HG02943 (cell line): ENCODE data around the gene MYO1B.

ENCODE experiments used
- ATAC-seq: cut with Tn5 transposase; IDR thresholded peaks from one replicate; pipeline ENCODE4 v1.9.1; 2021; ENCODE audit warnings: mild to moderate bottlenecking, low read depth, moderate library complexity; ENCODE audit not compliant: unreplicated experiment

MYO1B gene

DNA sequence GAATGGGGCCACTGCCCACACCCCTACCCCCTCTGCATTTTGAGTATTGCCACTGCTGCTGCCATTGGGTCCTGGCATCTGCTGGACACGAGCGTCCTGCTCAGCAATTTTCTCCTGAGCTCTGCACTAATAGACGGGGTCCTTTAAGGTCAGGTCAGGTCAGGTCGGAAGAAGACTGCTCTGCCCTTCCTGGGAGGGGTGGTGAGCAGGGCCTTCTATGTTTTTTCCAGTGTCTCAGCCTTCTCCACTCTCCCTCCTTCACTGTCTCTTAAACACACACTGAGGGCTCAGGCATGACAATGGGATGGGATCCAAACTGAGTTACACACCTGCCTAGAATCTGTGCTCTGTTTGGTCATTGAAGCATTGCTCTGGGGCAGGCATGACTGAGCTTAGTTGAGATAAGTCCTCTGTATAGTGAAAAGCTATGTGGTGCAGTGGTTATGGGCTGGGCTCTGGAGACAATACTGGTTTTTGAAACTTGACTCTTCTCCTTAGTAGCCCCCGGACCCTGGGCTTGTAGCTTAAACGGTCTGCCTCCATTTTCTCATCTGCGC, 10.6 kb downstream of the MYO1B start:
- ATAC-seq, result no peak

DNA sequence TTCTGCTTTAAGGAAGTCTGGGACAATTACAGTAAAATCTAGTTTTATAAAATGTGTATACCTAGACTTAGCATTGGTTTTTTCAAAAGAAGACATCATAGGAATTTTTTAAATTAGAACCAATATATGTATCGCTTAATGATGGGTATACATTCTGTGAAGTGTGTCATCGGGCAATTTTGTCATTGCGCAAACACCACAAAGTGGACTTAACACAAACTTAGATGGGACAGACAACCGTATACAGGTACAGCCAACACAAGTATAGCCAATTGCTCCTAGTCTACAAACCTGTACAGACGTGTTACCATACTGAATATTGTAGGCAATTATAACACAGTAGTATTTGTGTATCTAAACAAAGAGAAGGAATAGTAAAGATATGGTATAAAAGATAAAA, 12.7 kb downstream of the MYO1B start:
- ATAC-seq, result no peak

DNA sequence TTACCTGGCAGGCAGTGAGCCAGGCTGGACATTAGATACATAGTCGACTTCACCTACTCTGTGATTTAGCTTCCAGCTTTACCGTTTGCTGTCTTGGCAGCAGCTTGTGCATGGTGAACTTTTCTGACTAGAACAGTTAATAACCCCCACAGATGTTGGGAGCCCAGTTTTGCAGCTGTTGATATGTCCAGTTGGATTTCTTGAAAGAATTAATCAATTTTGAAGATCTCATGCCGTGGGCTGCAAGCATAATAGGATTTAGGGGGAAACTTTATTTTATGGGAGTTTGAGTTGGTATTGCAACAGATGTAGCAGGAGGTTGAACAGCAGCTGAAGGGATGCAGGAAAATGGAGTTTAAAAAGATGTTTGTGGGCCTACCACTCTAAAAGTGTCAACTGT, 13.8 kb downstream of the MYO1B start:
- ATAC-seq, result no peak

DNA sequence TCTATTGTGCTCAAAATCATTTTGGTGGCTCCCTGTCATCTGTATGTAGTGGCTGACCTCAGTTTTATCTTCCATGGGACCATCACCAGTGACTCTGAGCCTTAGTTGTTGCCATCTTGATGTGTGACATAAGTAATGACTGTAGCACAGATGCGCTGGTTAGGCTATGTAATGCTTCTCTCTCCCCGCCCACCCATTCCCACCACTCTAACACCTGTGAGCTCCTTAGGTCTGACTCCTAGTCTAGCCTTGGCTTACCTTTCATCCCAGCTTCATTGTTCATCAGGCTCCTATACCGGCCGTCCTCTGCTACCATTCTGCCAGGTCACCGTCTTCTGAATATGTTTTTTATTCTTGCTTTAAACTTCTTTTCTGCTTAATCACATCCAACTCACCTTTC, 17.2 kb downstream of the MYO1B start:
- ATAC-seq, result no peak

DNA sequence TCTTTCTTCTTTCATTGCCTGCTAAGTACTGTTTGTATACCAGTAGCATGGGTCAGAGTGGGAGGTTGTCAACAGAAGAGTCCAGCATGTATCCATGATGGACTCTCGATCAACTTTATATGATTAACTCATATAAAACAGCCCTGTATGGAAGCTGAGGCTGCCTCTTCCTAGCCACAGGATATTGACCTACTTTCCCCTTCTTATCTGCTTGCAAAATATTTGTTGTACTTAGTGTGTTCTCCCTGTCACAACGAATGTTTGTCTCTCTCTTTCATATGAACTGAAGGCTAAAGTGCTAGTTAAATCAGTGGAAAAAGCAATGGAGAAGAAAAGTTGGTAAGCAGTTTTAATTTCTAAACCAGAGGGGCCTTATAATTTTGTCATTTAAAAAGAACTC, 17.8 kb downstream of the MYO1B start:
- no peak for ATAC-seq

DNA sequence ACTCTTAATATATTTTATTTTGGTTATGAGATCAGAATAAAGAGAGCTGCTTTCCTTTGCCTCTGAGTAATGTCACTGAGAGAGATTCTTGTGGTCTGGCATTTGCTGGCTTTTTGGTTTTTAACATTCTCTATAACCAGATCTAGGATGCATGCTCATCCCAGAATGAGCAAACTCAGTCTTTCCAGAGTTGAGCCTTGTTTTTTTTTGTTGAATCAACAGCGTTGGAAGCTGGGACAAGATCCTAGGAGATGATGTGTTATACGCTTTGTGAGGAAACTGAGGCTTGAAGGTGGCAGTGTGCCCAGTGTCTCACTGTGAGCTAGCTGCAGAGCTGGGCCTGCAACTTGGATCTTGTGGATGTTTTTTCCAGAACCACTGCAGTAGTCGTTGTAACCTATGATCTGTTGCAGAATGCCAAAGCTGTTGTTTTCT, 19.5 kb downstream of the MYO1B start:
- no peak for ATAC-seq

DNA sequence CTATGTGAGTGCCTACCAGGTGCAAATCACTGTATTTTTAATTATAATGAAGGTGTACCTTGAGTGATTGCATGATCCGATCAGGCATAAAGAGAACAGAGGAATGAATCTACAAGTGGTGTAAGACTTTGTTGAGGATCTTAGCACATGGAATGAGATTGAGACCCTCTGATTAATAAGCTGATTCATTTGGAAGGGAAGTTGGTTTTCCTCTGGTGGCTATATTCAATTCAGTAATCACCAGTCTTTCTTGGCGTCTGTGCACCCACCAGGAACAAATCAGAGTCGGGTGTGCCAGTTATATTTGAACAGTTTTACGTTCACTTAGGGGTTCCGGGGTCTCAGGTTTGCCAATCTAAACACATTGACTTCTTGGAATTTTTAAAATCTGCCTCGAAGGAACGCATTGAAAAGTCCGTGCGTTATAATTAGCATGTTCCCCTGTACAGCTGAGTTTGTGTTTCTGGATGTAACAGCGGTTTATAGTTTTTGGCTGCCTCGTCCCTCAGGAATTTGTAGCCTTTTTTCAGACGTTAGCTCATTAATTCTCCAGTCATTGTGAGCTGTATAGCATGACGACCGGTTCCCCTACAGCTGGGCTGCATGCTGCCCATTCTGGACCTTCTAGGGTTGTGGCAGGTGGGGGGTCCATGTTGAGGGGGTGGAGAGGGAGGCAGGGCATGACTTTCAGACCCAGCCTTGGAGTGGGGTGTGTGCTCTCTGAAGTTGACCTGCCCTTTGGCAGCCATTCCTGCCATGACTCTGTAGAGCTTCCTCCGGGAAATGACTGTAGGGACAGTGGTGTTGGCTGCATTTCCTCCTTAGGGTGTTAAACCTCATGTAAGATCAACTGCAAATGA, 20.3 kb downstream of the MYO1B start:
- ATAC-seq, result no peak

DNA sequence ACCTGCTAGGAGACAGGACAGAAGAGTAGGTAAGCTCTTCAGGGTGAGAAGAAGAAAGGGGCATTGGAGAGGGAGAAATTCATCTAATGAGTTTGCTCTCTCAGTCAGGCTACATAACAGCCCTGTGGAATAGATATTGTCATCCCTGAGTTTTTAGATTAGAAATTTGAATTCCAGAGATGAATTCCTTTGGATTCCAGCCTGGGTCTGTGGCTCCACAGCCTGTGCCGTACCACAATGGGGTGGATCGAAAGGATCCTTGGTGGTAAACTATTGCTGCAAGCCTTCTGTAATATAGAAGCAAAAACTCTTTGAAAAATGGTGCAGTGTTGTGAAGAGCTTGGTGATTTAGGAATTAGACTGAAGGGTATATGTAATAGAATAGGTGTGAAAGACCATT, 21.0 kb downstream of the MYO1B start:
- ATAC-seq, result no peak

DNA sequence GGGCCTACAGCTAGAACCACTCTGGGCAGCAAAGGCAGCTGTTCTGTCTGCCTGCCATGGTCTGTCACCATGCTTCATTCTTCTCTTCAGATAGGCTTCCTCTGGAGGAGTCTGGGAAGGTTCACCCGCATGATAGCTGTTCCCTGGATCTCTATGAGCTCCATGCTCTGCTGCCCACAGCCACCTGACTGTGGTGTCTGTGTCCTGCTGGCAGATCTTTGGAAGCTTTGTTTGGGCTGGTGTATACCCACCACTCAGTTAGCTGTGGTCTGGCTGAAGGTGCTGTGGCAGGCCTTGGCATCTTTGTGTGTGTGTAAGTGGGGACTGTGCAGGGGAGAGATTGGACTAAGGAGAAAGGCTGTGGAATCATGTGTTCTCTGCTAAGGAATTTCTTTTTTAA, 23.4 kb downstream of the MYO1B start:
- ATAC-seq, result no peak

DNA sequence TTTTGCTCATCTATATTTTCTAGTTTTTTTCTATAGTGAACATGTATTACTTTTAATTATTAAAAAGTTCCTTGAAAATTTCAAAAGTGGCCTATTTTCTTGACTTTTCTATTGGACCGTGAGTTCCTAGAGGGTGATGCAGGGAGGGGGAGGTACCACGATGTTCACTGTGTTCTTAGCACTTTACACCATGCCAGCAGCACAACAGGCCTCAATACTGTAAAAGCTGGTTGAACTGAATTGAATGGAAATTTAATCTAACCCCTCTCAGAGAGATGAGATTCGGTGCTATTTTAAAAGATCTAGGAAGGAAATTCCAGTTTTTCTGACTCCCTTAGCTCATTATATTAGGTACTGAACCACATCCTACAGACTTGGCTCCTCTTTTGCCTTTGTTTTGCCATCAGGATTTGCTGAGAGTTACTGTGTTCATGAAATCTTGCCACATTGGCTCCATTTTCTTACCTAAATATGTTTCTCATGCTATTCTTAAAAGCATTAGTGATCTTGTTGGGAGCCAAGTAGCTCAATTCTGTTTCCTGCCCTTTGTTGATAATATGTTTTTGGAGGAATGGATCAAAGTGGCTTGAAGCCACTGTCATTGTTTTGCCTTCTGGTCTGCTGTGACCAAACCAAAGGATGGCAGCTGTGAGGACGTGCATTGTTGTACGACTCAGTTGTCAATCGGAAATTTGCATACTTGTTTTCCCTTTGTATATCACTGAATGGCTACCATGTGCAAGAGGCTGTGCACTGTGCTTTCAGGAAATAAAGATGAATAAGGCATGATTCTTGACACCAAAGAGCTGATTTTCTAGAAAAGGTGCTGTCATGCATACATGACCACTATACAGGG, 25.3 kb downstream of the MYO1B start:
- ATAC-seq, result no peak

DNA sequence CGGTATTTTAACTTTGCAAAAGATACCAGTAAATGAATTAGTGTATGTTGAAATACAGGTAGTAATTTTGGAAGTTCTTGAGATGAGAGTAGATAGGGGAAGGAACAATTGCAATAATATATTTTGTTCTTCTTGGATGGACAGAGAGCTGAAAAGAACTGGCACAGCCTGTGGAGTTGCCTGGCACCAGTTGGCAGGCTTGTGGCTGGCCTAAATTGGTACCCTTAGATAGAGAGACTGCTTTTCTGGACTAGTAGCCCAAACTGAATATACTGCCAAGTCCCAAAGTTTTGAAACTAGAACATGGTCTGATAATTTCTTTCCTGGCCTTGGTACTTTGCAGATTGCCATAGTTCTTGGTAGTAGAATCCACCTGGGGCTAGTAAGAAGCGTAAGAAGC, 26.9 kb downstream of the MYO1B start:
- ATAC-seq, result no peak

DNA sequence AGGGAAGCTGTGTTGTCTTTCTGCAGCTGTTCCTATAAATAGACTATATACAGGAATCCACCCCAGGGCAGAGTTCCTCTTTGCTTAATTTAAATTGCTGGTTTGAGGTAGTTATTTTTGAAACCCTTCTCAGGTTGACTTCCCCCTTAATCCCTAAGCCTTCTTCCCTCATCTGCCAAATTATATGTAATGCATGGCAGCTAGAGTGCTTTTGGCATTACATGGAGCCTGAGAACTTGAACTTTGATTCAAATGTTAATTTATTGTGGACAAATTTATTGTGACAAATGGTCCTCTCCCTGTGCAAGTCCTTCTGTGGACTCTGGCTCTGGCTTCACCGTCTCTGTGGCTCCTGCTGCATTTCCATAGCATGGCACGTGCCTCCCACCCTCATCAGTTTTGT, 29.2 kb downstream of the MYO1B start:
- ATAC-seq, result no peak

DNA sequence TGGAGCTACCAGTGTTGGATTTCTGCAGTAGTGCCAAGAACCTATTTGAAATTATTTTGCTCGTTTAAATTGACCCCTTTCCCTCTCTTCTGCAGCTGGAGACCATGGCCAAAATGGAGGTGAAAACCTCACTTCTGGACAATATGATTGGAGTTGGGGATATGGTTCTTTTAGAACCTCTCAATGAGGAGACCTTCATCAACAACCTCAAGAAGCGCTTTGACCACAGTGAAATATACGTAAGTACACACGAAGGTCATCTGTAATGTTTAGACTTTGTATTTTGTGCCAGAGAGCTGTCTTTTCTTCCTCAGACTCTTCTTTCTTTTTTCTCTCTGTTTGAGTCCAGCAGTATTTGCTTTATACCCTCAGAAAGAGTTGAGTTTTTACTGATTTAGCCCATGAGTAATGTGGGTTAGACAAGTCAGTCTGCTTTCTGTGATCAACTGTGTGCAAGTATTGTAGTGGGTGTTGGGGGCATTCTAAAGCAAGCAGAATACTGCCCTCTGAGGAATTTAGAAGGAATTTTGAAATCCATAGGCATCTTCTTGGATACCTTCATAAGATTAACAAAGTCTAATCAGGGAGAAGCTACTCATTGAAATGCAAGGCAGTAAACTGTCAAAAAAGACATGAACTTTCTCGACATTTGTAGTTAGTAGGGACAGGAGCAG, 31.7 kb downstream of the MYO1B start:
- ATAC-seq, result no peak

DNA sequence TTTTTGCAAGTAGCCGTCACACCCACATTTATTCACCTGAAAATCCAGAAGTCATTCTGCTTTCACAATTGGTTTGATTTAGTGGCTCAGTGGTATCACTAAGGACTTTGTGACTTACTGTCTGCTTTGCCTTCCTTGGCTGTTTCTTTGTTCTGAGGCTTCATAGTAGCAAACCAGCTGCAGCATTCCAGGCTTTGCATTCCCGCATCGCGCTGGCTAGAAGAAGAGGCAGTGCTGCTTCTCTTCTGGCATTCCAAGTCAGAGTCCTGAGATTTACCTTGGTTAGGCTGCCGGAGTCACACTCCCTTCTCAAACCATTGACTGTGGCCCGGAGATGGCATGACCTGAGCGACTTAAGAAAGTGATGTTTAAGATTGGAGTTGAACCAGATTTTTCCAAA, 35.1 kb downstream of the MYO1B start:
- no peak for ATAC-seq

DNA sequence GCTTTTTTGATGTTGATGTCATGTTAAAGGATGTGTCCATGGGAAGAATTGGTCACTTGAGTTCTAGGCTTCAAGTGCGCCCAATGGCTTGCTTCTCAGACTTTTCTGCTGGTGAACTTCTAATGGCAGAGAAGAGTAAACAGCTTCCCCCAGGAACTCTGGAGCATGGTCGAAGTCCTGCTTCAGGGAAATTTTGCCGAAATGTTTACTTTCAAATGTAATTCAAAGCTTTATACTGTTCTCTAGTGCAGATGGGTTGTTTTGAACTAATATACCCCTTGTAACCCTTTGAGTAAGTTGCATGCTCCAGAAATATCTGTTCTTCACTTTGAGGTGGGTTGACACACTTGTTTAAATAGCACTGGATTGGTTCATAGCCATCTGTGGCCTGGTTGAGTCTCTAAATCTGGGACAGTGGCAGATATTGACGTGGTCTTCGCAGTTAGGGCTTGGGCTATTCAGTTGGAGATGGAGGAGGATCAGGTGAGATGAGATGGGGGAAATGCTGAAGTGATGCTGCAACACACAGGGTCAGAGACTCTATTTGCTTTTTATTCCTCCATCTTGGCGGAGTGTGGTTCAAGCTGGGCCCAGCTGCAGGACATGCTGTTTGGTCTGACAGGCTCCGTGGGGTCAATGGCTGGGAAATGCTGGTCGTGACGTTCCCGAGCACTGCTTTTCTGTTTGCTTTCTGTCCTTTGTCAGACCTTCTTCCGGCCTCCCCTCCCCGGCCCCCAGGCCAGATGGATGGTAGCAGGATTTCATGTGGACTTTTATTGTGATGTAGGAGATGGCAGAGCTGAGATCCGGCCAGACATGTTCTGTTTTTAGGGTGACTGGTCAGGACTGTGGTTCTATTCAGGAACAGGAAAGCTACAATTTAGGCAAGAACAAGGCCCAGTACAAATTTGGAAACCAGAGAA, 35.9 kb downstream of the MYO1B start:
- ATAC-seq, result no peak

DNA sequence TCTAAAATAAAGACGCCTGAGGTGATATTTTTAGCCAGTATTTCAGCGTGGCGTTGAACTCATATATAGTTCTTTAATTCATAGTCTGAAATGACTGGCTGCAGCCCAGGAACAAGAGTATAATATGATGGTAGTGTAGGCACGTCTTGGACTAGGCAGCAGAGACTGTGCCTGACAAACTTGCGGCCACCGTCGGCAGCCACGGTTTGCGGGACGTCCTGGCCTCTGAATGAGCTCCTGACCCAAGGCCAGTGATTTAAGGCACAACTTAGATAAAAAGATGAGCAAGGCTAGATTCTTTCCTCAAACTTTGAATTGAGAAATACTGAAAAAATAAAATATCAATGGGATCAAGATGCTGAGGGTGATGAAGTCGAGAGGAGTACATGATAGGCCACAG, 40.0 kb downstream of the MYO1B start:
- ATAC-seq, result no peak

DNA sequence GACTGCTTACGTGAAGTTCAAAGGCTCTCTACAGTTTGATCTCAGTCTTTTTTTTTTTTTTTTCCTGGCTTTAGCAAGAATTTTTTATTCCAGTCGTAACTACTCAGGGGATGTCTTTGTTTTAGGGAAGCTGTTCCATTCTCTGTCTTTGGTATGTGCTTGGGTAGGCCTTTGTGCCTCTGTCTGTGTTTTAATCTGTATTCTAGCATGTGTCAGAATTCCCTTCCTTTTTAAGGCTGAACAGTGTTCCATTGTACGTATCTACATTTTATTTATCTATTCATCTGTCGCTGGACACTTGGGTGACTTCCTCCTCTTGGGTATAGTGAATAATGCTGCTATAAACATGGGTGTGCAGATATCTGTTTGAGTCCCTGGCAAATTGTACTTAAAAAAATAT, 42.6 kb downstream of the MYO1B start:
- ATAC-seq, result no peak

DNA sequence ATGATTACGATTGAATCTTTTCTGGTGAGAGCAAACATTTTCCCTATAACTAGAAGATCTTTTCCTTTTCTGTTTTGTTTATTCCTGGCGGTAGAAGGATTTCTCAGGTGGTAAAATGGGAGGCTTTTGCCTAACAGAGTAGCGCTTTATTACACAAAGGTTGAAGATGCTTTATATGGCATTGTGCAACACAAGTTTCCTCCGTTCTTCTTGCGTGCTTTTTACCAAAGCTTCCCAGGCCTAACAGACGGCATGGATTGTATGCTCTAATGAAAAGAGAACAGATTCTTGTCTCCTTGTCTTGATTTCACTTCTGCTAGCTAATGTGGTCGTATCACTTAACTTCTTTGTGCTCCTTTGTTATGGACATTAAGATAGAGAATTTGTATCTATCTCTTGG, 43.8 kb downstream of the MYO1B start:
- no peak for ATAC-seq

DNA sequence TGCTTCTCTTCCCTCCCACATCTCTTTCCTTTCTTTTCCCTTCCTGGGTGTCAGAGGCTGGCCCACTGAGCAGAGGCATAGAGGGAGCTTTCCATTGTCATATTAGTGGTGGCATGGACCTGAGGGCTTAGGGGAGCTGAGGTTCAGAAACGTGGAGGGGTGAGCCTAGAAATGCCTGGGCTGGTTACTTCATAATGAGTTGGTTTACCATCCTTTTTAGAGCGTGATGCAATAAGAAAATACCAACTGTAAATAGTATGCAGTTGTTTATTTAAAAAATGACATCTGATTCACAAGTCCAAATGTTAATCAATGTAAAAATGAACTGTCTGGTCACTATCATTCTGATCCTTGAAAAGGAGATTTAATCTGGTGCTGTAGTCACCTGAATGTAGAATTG, 46.3 kb downstream of the MYO1B start:
- no peak for ATAC-seq

DNA sequence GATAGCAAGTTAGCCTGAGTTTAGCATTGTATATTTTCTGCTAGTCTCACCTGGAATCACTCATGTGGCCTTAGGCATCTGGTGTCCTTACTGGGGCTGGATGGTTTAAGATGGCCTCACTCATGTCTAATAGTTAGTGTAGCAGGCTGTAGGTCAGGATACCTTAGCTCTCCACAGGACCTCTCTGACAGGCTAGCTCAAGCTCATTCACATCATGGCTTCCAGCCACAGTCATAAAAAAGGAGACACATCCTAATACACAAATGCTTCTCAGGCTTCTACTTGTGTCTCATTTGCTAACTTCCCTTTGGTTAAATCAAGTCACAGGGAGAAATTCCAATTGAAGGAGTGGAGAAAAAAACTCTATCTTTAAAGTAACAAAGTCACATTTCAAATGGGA, 47.7 kb downstream of the MYO1B start:
- no peak for ATAC-seq
